Daoy (cell line): ENCODE results near the gene RAP1GAP. TPM values are rescaled to one million over a fixed set of nuclear protein-coding genes. Genes with fewer than 3 reads are reported as not detected.
A peak's percentile ranks its signal among the peaks of the same experiment; 100 is the strongest.

ENCODE experiments used
- DNase-seq: peaks from one replicate; pipeline ENCODE4 v3.0.0-alpha.2; 2015; ENCODE audit warnings: low read depth
- total RNA-seq: library from RNA; depleted of rRNA; stranded (reverse); fragments of >200 nt; shearing (Covaris generic); gene quantifications from 2 replicates; pipeline ENCODE4 v1.2.3, GENCODE V29; 2014

The RAP1GAP gene
- total RNA-seq, 1 experiment from 2014 or later, result 0.80 TPM

DNA sequence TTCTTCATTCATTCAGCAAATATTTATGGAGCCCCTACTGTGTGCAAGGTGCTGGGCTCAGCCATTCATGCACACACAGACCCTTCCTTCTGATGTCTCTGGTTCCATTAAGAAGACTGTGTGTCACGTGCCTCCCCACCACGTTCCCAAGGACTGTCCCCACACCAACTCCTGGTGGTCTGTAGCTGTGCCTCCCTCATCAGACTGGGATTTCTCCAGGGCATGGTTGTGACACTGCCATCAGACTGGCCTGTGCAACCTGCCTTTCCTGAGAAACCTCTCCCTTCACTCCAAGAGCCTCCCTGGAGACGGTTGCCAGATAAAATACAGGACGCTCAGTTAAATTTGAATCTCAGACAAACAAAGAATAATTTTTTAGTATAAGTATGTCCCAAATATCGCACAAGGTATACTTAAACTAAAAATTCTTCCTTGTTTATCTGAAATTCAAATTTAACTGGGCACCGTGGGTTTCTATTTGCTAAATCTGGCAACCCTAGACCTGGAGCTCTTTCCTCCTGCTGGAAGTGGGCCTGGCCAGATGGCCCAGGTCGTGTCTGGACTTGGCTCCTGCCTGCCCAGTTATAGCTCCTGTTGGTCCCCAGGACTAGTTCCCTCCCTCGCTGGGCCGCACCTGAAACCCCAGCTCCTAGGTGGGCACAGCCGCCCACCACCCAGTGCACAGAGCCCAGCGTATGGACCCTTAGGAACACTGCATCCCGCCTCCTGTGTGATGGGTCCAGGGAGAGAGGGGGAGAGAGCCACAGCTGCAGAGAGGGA is 76.9 kb downstream of the RAP1GAP start:
- no peak for DNase-seq

DNA sequence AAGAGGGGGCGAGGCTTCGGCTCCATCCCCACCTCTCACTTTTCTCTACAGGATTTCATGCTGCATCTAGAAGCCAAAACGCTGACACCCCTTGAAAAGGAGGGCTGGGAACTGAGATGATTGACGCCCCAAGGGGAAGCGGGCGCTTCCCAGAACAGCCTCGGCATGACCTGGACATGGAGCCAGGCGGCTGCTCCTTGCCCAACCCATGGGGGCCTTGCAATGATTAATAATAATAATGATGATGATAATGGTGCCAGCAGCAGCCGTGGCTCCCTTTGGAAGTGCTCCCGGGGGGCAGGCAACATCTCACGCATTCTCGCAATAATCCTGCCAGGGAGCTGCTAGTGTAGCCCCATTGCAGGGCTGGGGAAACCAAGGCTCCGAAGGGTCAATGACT is 78.2 kb downstream of the RAP1GAP start:
- DNase-seq, result no peak

DNA sequence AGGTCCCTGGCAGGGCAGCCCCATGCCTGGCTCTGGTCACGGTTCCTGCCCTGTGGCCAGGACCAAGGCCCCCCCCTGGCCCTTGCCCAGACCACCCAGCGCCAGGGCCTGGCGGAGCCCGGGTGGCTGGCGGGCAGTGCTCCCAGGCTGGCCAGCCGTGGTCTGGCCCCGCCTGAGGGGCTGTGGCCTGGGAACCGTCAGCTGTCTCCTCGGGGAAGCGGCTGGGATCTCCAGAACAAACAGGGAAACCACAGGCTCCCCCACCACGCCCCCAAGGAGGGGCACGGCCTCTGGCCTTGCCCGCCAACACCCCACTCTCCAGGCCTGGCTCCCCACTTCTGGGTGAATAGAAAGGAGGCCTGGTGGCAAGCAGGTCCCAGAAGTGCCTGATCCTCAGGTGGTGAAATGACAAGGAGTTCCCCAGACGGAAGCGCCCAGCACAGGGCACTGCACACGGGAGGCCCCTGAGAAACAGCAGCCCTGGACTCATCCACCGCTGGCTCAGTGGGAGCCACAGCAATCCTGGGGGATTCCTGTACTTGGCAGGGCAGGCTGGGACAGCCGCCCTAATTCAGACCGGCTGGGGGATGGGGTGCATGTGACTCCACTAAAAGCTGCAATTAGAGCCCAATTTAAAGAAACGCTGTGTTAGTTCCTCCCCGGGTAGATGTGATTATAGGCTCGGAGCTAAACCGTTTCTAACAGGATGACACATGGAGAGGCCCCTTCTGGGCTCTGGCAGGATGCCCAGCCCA is 78.9 kb downstream of the RAP1GAP start:
- no peak for DNase-seq

DNA sequence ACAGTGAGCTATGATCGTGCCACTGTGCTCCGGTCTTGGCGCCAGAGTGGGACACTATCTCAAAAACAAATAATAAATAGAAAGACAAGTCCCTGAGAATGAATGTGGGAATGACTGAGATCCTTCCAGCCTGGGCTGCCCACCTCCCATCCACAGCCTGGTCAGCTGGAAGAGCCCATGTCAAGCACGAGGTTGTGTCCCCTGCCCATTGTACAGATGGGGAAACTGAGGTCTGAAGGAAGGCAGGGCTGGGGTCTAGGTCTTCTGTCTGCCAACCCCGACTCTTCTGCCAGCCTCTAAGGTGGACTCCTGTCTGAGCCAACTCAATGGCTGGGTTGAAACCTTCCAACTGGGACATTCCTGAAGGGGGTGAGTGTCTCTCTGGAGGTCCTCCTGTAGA is 79.5 kb downstream of the RAP1GAP start:
- no peak for DNase-seq

DNA sequence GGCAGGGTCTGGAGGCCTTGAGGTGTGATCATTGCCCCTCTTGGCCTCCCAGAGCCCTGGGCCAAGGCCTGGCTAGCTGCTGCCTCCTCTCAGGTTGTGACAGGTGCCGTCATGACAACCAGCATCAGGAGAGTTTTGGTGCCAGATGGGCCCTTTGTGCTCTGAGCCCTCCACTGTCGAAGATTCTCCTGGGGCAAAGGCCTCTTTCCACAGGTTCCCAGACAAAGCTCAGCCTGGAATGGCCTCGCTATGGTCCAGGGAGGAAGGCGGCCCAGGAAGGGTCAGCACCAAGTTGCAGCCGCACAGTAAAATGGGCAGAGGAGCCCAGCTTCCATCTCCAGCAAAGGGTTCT is 81.6 kb downstream of the RAP1GAP start:
- DNase-seq, result no peak

DNA sequence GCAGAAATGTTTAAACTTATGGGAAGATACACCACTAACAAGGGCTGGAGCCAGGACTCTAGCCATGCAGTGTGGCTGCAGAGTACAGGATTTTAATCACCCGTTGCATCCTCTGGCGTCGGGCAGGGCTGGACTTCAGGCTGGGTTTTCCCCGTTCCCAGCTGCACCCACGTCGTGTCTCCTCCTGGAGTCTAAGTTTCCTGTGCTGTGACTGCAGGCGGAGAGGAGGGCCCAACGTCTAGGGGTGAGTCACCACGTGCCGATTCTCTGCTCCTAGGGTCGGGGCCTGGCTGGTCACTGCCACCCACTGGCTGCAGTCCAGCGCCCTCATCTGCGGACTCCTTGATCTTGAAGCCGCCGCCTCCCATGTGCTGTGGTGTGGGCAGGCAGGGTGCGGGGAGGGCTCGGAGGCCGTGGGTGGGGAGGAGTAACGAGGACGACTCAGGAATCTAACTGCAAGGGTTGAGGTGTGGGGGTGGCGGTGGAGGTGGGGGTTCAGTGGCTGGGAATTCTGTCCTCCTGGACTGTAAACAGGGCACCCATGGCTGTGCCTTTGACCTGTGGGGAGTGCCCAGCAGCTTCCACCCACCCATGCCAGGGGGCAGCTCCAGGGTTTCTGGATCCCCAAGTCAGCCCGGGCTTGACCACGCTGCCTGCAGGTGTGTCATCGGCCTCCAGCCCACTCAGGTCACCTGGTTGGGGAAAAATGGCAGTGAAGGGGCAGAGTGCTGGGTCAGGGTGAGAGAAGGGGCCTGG is 82.1 kb downstream of the RAP1GAP start:
- DNase-seq, result peak; percentile 96

DNA sequence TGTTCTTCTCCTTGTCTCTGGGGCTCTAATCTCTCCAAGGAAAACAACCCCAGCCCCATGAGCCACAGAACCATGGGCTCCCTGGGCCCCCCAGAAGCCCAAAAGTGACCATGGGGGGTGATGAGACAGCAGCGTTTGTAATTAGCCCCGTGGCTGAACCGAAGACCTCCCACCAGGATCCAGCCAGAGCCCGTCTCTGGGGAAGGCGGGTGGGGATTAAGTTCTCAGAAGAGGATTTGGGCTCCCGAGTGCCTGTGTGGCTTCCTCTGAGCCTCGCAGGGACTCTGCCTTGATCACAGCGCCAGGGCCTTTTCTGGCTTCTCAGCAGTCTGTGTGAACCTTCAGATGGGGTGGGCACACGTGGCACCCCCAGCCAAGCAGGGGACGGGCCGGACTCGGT is 82.9 kb downstream of the RAP1GAP start:
- peak; percentile 61 for DNase-seq

DNA sequence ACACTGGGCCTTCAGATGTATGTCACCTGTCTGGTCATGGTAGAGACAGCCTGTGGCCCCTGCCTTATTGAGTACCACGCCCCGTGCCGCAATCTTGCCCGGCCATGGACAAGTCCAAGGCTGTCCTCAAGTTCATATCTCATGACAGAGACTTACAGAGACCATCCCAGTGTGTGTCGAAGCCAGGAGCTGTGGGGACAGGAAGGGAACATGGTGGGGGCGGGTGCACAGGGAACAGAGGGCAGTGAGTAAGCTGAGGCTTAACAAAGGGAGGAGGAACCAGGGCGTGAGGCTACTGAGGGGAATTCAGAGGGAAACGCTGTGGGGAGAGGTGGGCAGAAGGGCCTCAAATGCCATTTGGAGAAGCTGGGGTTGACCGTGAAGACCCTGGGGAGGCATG is 84.1 kb downstream of the RAP1GAP start:
- DNase-seq, result peak; percentile 49

DNA sequence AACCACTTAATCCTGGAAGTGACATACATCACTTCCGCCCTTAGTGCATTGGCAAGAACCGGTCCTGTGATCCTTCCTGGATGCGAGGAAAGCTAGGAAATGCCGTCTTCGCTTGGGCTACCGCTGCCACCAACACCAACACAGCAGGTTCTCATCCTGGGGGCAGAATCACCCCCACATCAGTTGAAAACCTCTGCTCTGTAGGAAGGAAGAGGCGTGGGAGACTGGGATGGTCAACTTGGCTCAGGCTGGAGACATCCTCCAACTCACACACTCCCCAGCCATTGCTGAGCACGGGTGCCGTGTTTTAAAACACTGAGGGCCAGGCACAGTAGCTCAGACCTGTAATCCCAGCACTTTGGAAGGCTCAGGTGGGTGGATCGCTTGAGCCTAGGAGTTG is 85.1 kb downstream of the RAP1GAP start:
- DNase-seq, result no peak

DNA sequence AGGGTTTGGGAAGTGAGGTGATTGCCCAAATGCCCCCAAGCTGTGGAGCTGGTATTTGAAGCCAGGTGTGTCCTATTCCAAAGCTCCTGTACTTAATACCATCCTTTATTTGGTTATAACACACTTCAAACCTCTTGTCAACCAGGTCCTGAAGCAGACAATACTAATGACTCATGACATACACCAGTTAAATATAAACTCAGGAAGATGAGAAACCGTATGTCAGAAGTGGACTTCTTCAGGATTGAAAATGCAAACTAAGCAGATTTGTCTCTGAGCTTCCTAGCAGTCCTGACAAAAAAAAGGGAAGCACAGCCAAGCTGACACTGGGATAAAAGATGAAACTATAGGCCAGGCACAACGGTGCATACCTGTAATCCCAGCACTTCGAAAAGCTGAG is 89.4 kb downstream of the RAP1GAP start:
- no peak for DNase-seq

DNA sequence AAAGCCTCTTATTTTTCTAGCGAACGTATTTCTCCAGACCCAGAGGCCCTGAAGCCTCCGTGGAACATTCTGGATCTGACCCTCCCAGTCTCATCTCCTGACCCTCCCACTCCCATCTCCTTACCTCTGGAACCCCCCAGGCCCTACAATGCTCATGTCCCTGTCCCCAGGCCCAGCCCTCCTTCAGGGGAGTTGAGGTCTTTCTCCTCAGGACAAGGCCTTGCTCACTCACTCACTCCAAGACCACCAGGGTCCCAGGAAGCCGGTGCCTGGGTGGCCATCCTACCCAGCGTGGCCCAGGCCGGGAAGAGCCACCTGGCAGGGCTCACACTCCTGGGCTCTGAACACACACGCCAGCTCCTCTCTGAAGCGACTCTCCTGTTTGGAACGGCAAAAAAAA is 91.2 kb downstream of the RAP1GAP start:
- no peak for DNase-seq

DNA sequence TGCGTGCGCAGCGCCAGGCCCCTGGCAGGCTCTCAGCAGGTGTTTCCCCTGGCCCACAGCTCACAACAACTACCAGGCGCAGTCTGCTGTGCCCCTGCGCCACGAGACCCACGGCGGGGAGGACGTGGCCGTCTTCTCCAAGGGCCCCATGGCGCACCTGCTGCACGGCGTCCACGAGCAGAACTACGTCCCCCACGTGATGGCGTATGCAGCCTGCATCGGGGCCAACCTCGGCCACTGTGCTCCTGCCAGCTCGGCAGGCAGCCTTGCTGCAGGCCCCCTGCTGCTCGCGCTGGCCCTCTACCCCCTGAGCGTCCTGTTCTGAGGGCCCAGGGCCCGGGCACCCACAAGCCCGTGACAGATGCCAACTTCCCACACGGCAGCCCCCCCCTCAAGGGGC is 91.8 kb downstream of the RAP1GAP start:
- DNase-seq, result no peak

DNA sequence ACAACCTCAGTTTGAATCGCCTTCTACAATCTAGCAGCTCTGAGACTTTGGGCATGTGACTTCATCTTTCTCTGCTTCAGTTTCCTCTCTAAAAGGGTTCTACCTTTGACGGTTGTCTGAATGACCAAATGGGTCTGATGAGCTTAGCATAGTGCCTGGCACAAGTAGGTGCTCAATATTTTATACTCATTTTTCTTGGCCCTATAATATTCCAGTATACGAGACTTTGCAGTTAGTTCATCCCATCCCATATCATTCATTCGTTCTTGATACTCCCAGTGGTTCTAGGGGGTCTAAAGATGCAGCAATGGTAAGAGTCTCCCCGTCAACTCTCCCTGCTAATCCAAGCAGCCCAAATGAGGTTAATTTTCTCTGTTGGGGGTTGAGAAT is 92.4 kb downstream of the RAP1GAP start:
- no peak for DNase-seq

DNA sequence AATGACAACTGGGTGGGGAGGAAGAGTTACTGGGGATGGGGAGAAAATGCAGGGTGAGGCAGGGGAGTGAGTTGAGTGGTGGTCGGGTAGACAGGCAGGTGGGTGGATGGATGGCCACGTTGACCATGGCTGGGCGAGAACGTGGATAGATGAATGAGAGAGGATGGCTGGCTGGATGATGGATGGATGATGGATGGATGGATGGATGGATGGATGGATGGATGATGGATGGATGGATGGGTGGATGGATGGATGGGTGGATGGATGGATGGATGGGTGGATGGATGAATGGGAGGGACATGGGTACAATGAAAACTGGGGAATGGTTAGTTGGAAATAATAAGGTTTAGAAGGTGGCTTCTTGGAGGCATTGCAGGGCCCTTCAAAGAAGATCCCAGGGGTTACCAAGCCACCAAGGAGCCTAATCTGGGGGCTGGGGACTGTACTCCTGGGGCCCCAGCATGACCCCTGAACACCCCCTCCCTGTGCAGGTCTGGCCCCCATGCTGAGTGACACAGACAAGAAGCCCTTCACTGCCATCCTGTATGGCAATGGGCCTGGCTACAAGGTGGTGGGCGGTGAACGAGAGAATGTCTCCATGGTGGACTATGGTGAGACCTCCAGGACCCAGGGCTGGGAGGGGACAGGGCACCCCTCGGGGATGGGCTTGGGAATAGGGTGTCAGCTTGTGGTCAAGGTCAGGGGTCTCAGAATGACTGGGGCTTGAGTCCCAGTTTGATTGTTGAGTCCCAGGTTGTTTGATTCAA is 92.9 kb downstream of the RAP1GAP start:
- DNase-seq, result no peak

DNA sequence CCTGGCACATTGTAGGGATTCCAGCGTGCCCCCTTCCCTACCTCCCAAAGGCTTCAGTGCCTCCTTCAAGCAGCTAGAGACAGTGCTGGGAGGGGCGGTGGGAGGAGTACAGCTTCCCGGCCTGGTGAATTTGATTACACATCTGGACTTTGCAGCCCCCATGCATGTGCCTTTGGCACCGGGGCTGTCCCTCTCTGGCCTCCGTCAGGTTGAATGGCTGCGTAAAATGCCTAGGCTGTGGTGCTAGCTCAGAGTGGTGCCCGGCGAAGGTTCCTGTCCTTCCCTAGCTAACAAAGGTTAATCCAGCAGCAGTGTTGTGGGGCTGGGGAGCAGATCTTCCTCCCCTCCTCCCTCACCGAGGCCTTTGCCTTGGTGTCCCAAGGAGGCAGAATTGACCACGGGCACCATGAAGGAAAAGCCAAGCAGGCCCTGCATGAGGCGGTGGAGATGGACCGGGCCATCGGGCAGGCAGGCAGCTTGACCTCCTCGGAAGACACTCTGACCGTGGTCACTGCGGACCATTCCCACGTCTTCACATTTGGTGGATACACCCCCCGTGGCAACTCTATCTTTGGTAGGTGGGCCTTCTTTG is 93.7 kb downstream of the RAP1GAP start:
- no peak for DNase-seq

DNA sequence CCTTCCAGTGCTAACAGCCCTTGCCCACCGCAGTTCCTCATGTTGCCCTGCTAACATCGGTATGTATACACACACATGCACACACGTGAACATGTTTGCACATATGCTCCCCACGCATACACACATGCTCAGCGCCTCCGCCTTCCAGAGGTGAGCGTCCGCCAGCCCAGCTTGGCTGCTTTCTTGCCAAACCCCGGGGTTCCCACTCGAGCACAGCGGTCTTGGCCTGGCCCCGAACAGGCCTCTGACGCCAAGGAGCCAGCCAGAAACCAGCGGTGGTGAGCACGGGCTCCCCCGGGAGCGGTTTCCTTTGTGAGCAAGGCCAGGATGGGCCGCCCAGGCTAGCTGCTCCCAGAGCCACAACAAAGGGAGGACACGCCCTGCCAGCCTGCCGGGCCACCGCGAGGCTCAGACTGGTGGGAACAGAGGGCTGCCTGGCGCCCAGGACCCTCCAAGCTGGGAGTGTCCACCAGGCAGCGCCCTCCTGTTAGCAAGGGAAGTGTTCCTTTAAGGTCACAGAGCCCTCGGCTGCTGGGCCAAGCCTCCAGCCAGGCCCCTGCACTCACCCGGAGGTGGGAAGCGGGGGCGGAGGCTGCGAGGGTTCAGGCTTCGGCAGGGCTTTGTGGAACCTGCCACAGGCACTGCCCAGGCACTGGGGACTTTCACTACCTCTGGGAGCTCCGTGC is 94.5 kb downstream of the RAP1GAP start:
- DNase-seq, result peak; percentile 82

DNA sequence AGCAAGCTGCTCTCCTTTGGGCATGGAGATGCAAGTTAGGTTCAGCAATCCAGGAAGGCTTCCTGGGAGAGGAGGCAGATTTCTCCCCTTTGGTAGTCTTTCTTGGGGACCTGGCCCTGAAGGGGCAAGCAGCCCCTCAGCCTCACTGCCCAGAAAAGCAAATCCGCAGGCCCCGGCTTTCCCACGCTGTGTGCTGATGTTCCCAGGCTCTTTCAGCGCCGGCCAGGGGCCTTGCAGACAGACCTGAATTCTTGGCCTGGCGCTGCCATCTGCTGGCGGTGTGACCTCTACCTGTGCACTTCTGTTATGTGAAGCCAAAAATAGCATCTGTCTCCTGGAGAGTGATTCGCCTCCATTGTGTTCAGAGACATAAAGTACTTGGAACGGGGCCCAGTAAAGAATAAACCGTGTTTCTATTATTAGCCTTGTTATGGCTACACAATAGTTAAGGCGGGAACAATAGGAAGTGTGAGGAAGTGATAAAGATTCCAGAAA is 95.1 kb downstream of the RAP1GAP start:
- DNase-seq, result peak; percentile 82

DNA sequence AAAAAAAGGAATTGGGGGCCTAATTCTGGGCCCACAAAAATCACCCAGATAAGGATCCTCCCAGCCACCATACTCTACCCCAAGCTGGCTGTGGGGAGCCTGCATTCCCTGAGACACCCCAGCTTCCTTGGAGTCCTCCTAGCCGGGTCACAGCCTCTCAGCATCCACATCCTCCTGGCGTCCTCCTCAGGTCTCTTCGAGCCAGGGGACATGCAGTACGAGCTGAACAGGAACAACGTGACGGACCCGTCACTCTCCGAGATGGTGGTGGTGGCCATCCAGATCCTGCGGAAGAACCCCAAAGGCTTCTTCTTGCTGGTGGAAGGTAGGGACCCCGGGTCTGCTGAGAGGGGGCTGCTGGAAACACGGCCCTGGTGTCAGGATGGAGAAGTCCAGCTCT is 95.7 kb downstream of the RAP1GAP start:
- DNase-seq, result no peak

DNA sequence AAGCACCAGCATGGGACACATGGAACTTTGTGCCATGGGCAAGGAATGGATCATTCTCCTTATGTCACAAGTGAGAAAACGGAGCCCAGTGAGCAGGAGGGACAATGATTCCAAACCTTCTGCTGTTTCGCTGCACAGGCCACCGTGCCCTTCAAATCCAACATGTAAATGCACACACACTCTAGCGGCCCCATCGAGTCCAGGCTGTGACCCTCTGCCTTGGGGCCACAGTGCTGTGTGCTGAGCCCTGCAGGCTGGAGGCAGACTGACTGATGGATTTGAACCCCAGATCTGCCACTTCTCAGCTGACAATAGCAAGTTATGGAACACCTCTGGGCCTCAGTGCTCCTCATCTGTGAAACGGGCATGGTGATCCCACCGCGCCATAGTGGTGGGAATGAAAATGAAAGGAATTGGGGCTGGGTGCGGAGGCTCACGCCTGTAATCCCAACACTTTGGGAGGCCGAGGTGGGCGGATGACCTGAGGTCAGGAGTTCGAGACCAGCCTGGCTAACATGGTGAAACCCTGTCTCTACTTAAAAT is 96.4 kb downstream of the RAP1GAP start:
- DNase-seq, result no peak

DNA sequence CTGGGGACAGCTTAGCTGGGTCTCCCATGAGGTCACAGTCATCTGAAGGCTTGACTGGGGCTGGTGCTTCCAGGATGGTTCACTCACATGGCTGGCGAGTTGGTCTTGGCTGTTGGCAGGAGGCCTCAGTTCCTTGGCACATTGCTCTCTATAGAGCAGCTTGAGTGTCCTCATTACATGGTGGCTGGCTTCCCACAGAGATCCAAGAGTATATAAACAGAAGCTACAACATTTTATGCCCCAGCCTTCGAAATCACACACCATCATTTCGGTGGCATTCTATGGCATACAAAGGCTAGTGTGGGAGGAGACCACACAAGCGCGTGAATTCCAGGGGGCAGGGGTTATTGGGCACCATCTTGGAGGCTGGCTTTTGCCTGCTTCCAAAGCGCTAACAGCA is 96.9 kb downstream of the RAP1GAP start:
- no peak for DNase-seq

DNA sequence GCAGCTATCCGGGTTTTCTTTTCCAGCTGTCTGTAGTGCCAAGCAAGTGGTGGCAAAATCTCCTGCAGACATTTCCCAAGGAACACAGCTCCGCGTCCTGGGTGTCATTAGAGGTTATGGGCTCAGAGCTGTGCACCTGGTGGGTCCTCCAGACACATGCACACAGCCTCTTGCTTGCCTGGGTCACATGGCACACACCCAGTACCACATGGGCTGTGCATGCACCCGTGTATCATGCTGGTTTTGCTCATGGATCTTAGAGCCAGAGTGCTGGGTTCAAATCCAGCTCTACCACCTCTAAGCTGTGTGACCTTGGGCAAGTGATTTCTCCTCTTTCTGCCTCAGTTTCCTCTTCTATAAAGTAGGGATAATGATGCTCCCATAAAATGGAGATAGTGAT is 98.3 kb downstream of the RAP1GAP start:
- no peak for DNase-seq
